BLaER1 treated with 17β-estradiol and CSF1 and Interleukin-3, amounts not matched to agents 10 nM and 100 nM (cell line): ENCODE results near the gene ZNF467.

Experiments
- H3K27ac ChIP-seq, 11 experiments: shearing (Covaris generic); formaldehyde crosslinking; 2 replicates each; pipeline ENCODE4 v1.8.1; 2022
- H3K27me3 ChIP-seq, 11 experiments: shearing (Covaris generic); formaldehyde crosslinking; 2 replicates each; pipeline ENCODE4 v1.8.1; 2022
- H3K36me3 ChIP-seq, 11 experiments: shearing (Covaris generic); formaldehyde crosslinking; 2 replicates each; pipeline ENCODE4 v1.8.1; 2022
- H3K4me1 ChIP-seq, 10 experiments: shearing (Covaris generic); formaldehyde crosslinking; 2 replicates each; pipeline ENCODE4 v1.8.1; 2022
- H3K4me2 ChIP-seq, 11 experiments: shearing (Covaris generic); formaldehyde crosslinking; 2 replicates each; pipeline ENCODE4 v1.8.1; 2022
- H3K4me3 ChIP-seq, 10 experiments: shearing (Covaris generic); formaldehyde crosslinking; 2 replicates each; pipeline ENCODE4 v1.8.1; 2022
- H3K9ac ChIP-seq, 11 experiments: shearing (Covaris generic); formaldehyde crosslinking; 2 replicates each; pipeline ENCODE4 v1.8.1; 2022
- H3K9me3 ChIP-seq, 11 experiments: shearing (Covaris generic); formaldehyde crosslinking; replicated peaks in 1 of 11; 2 replicates each; pipeline ENCODE4 v1.8.1; 2022
- H4K20me1 ChIP-seq, 11 experiments: shearing (Covaris generic); formaldehyde crosslinking; 2 replicates each; pipeline ENCODE4 v1.8.1; 2022
- Cebpa-rat ChIP-seq, 11 experiments: shearing (Covaris generic); IDR thresholded peaks; 2 replicates each; pipeline ENCODE4 v1.8.1; 2022

ZNF467 gene, protein sequence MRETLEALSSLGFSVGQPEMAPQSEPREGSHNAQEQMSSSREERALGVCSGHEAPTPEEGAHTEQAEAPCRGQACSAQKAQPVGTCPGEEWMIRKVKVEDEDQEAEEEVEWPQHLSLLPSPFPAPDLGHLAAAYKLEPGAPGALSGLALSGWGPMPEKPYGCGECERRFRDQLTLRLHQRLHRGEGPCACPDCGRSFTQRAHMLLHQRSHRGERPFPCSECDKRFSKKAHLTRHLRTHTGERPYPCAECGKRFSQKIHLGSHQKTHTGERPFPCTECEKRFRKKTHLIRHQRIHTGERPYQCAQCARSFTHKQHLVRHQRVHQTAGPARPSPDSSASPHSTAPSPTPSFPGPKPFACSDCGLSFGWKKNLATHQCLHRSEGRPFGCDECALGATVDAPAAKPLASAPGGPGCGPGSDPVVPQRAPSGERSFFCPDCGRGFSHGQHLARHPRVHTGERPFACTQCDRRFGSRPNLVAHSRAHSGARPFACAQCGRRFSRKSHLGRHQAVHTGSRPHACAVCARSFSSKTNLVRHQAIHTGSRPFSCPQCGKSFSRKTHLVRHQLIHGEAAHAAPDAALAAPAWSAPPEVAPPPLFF

DNA sequence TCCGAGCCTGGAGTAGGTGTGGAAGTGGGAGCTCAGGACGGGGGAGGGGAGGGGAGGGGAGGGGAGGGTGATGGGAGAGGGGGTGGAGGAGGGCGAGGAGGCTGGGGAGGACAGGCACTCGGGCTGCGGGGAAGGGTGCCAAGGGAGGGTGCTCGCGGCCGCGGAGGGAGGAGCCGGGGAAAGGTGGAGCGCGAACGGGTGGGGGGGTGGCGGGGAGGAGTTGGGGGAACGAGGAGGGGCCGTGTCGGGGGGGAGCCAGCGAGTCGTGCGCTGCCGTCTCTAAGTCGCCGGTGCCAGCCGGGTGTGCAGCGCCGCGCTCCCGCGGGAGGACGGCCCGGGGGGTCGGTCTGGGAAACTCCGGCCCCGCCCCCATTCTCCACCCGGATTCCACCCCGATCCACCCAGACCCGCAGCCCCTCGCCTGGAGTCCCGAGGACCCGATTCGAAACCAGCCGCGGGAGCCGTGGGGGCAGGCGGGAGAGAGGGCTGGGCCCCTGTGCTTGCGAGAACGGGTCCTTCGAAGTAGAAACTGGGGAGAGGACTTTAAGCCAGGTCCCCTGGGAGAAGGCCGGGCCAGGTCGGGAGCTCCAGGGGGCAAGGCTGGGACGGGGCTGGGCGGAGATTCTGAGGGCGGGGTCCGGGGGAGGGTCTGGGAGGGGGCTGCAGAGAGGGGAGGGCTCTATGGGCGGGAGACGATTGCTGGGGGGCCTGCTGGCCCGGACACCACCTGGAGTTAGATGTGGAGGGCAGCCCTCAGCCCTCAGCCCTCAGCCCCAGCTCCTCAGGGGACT lies at the start of gene ZNF467:
ZNF467 (minus strand) TSS at position 143 of the 791 bp plus-strand sequence. CDS start 2,556 bp downstream, outside the sequence.
- H3K27me3 ChIP-seq: no peaks in the 10 kb centered on the region

GRCh38 chr7:149822353-149822943 lies 49.1 kb upstream of the ZNF467 start:
- peak overlapping the region in 6 of 11 experiments; percentile 2 to 78 (median 57); a peak in 10 of 22 replicates for H3K27ac ChIP-seq
- no peak for TF ChIP-seq Cebpa-rat (IDR thresholded peaks at IDR 0.05)
- no peaks in the 10 kb centered on the region for H3K36me3 ChIP-seq

More for the DNA sequence above, at the start of gene ZNF467:
- Histone ChIP-seq H3K4me2 (peak within 1 kb of the TSS; percentile 87 to 96 (median 92)), H3K4me3 (peak within 1 kb of the TSS; percentile 65 to 87 (median 78)), H3K9me3 (no peaks in the 10 kb centered on the region), H3K9ac (peak within 1 kb of the TSS; percentile 76 to 94 (median 83)), H3K36me3 (peaks cover 12 to 24% (median 20%) of the 10 kb centered on the region in 11 experiments; a peak in 20 of 22 replicates), H4K20me1 (peaks cover 0 to 31% (median 19%) of the 10 kb centered on the region in 11 experiments; a peak in 13 of 22 replicates), H3K27ac (peak within 1 kb of the TSS; percentile 49 to 93 (median 84); a peak in 21 of 22 replicates), H3K4me1 (peaks cover 52 to 63% (median 58%) of the 10 kb centered on the region in 10 experiments)
- TF ChIP-seq Cebpa-rat (IDR thresholded peaks at IDR 0.05): no peak

DNA sequence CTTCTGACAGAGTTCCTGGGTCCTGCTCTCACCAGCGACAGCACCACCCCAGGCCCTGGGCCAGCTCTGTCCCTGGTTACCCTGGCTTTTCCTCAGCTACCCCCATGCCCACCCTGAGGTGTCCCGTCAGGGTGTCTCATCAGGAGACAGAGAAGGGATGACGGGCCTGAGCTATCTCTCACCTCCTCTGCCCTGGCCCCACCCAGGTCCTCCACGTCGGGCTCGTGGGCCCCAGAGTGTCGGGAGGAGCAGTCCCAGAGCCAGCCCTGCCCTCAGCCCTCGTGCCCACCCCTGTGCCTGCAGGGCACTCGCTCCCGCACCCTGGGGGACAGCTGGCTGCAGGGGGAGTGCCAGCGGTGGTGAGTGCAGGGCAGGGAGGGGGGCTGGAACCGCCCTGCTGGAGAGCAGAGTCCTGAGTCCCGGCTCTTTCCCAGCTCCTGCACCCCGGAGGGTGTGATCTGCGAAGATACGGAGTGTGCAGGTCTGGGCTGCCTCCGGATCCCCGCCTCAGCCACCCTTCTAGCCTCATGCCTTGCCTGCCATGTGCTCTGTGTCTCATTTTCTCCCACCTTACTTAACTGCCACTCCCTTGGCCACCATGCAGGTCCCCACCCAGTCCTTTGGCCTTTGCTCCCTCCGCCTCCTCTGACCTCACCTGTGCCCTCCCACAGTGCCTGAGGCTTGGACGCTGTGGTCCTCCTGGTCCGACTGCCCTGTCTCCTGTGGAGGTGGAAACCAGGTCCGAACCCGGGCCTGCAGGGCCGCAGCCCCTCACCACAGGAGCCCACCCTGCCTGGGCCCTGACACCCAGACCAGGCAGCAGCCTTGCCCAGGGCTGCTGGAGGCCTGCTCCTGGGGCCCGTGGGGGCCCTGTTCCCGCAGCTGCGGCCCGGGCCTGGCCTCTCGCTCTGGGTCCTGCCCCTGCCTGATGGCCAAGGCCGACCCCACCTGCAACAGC lies 48.1 kb upstream of the ZNF467 start:
- peak overlapping the region in 4 of 11 experiments; percentile 52 to 78 (median 67); a peak in 9 of 22 replicates for H3K27ac ChIP-seq
- H4K20me1 ChIP-seq: peaks cover 0 to 21% (median 0%) of the 10 kb centered on the region in 11 experiments; a peak in 3 of 22 replicates
- H3K4me1 ChIP-seq: peaks cover 25 to 100% (median 98%) of the 10 kb centered on the region in 10 experiments
- H3K9me3 ChIP-seq: no peaks in the 10 kb centered on the region
- peaks cover 0 to 18% (median 0%) of the 10 kb centered on the region in 11 experiments; a peak in 3 of 22 replicates for H3K27me3 ChIP-seq
- no peaks in the 10 kb centered on the region for H3K36me3 ChIP-seq
- H3K4me2 ChIP-seq: peak overlapping the region; percentile 38 to 95 (median 82); a peak in 21 of 22 replicates
- 0 out of 20 replicates have a peak overlapping the region, but pooled peaks of 1 of the 10 experiments have one; percentile 34 for H3K4me3 ChIP-seq
- no peak for TF ChIP-seq Cebpa-rat (IDR thresholded peaks at IDR 0.05)
- peak overlapping the region in 5 of 11 experiments; percentile 10 to 61 (median 51); a peak in 9 of 22 replicates for H3K9ac ChIP-seq

More at GRCh38 chr7:149822353-149822943, 49.1 kb upstream of the ZNF467 start:
- peak overlapping the region in 2 of 10 experiments; percentile 12 to 34; a peak in 2 of 20 replicates for H3K4me3 ChIP-seq
- H3K9ac ChIP-seq: peak overlapping the region in 6 of 11 experiments; percentile 1 to 57 (median 40); a peak in 10 of 22 replicates
- peak overlapping the region; percentile 38 to 95 (median 82) for H3K4me2 ChIP-seq
- H4K20me1 ChIP-seq: peaks cover 0 to 21% (median 0%) of the 10 kb centered on the region in 11 experiments; a peak in 2 of 22 replicates
- H3K9me3 ChIP-seq: no peaks in the 10 kb centered on the region
- H3K27me3 ChIP-seq: peaks cover 0 to 18% (median 0%) of the 10 kb centered on the region in 11 experiments; a peak in 3 of 22 replicates
- H3K4me1 ChIP-seq: peaks cover 35 to 100% (median 100%) of the 10 kb centered on the region in 10 experiments

DNA sequence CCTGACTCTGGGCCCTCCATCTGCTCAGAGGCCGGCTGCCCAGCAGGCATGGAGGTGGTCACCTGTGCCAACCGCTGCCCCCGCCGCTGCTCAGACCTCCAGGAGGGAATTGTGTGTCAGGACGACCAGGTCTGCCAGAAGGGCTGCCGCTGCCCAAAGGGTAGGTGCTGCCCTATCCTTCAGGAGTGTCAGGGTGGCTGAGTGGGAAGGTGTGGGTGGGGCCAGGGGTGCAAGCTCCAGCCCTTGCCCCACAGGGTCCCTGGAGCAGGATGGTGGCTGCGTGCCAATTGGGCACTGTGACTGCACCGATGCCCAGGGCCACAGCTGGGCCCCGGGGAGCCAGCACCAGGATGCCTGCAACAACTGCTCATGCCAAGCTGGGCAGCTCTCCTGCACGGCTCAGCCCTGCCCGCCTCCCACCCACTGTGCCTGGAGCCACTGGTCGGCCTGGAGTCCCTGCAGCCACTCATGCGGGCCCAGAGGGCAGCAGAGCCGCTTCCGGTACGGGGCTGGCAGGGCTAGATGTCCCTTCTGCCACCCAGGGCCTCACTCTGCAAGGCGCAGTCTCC lies 47.3 kb upstream of the ZNF467 start:
- Histone ChIP-seq H3K4me2 (peak overlapping the region in 9 of 11 experiments; percentile 69 to 95 (median 91); a peak in 18 of 22 replicates), H3K27me3 (peaks cover 0 to 18% (median 0%) of the 10 kb centered on the region in 11 experiments; a peak in 3 of 22 replicates), H3K9me3 (no peaks in the 10 kb centered on the region), H3K36me3 (no peaks in the 10 kb centered on the region), H3K4me1 (peaks cover 22 to 100% (median 97%) of the 10 kb centered on the region in 10 experiments), H3K9ac (peak overlapping the region in 3 of 11 experiments; percentile 29 to 57 (median 51); a peak in 2 of 22 replicates), H4K20me1 (peaks cover 0 to 21% (median 0%) of the 10 kb centered on the region in 11 experiments; a peak in 3 of 22 replicates), H3K4me3 (no peak overlapping the region), H3K27ac (peak overlapping the region in 2 of 11 experiments; percentile 25 to 78; a peak in 3 of 22 replicates)
- TF ChIP-seq Cebpa-rat (IDR thresholded peaks at IDR 0.05): no peak

DNA sequence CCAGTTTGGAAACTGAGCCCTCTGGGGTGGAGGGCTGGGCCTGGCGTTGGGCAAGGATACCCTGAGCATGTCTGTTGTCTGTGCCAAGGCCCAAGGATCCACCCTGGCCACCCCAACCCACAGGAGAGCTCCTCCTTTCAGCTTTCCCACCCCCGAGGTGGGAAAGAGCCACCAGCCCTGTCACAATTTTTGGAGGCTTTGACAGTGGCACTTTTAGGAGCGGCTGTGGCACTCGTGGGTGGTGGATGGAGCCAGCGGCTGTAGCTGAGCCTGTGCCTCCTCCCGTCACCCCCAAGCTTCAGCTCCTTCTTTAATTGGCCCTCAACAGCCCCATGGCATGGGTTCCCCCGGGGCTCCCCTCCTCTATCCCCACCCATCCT lies 46.6 kb upstream of the ZNF467 start:
- Histone ChIP-seq H3K4me1 (peaks cover 27 to 100% (median 97%) of the 10 kb centered on the region in 10 experiments), H3K27ac (no peak overlapping the region), H3K27me3 (peaks cover 0 to 18% (median 0%) of the 10 kb centered on the region in 11 experiments; a peak in 3 of 22 replicates), H3K9me3 (no peaks in the 10 kb centered on the region), H3K9ac (0 out of 22 replicates have a peak overlapping the region, but pooled peaks of 1 of the 11 experiments have one; percentile 9), H4K20me1 (peaks cover 0 to 23% (median 0%) of the 10 kb centered on the region in 11 experiments; a peak in 3 of 22 replicates), H3K36me3 (no peaks in the 10 kb centered on the region), H3K4me3 (no peak overlapping the region), H3K4me2 (peak overlapping the region in 8 of 11 experiments; percentile 37 to 95 (median 80); a peak in 13 of 22 replicates)
- TF ChIP-seq Cebpa-rat (IDR thresholded peaks at IDR 0.05): no peak

DNA sequence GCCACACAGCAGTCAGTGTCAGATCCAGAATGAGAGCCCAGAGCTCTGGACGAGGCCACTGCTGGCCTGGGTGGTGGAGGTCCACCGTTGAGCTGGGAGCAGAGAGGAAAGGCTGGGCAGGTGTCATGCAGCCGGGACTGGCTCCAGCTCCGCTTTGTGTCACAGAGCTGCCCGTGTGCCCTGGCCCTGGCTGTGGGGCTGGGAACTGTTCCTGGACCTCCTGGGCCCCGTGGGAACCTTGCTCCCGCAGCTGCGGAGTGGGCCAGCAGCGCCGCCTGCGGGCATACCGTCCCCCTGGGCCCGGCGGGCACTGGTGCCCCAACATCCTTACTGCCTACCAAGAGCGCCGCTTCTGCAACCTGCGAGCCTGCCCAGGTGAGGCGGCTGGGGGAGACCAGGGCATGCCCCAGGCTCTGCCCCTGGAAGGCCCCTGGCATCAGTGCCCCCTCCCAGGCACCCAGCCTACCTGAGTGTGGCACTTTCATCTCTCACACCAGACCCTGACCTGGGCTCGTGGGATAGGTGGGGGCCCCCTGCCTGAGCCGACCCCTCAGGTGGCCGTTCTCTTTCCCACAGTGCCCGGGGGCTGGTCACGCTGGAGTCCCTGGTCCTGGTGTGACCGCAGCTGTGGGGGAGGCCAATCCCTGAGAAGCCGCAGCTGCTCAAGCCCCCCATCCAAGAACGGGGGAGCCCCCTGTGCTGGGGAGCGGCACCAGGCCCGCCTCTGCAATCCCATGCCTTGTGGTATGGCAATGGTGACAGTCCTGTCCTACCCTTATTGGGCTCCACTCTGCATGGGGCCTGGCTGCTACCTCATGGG lies 46.0 kb upstream of the ZNF467 start:
- Histone ChIP-seq H3K4me2 (peak overlapping the region in 8 of 11 experiments; percentile 37 to 95 (median 80); a peak in 14 of 22 replicates), H4K20me1 (peaks cover 0 to 29% (median 0%) of the 10 kb centered on the region in 11 experiments; a peak in 3 of 22 replicates), H3K4me1 (peaks cover 28 to 100% (median 97%) of the 10 kb centered on the region in 10 experiments), H3K27ac (no peak overlapping the region), H3K9ac (0 out of 22 replicates have a peak overlapping the region, but pooled peaks of 1 of the 11 experiments have one; percentile 9), H3K4me3 (no peak overlapping the region), H3K27me3 (peaks cover 0 to 18% (median 0%) of the 10 kb centered on the region in 11 experiments; a peak in 3 of 22 replicates), H3K36me3 (no peaks in the 10 kb centered on the region), H3K9me3 (no peaks in the 10 kb centered on the region)
- no peak for TF ChIP-seq Cebpa-rat (IDR thresholded peaks at IDR 0.05)
